Rectal smooth muscle tissue (tissue), 1 donor: Measurements from ENCODE around the gene MACC1.

Experiments used
- H3K27ac ChIP-seq: one replicate; pipeline ENCODE4 v1.7.0; 2013; ENCODE audit warnings: low read depth, low read length, inconsistent platforms
- H3K27me3 ChIP-seq: one replicate; pipeline ENCODE4 v1.7.0; 2013; ENCODE audit warnings: low read length; ENCODE audit not compliant: control insufficient read depth, insufficient read depth
- H3K36me3 ChIP-seq: one replicate; pipeline ENCODE4 v1.7.0; 2013; ENCODE audit warnings: low read length; ENCODE audit not compliant: control insufficient read depth, insufficient read depth
- H3K4me1 ChIP-seq: one replicate; pipeline ENCODE4 v1.7.0; 2013; ENCODE audit warnings: low read length; ENCODE audit not compliant: control insufficient read depth, insufficient read depth
- H3K4me3 ChIP-seq: one replicate; pipeline ENCODE4 v1.7.0; 2013; ENCODE audit warnings: low read length
- H3K9ac ChIP-seq: one replicate; pipeline ENCODE4 v1.7.0; 2013; ENCODE audit warnings: low read length

Gene MACC1

GRCh38 chr7:20238754-20239324, 21.7 kb upstream of the MACC1 start:
- no peak overlapping the region for H3K4me3 ChIP-seq
- no peak overlapping the region for H3K27ac ChIP-seq
- no peak overlapping the region for H3K9ac ChIP-seq
- H3K36me3 ChIP-seq = no peaks in the 10 kb centered on the region
- no peaks in the 10 kb centered on the region for H3K27me3 ChIP-seq
- H3K4me1 ChIP-seq = no peaks in the 10 kb centered on the region

GRCh38 chr7:20238194-20238753, 21.1 kb upstream of the MACC1 start:
- Histone ChIP-seq H3K36me3 (no peaks in the 10 kb centered on the region), H3K4me3 (no peak overlapping the region), H3K9ac (no peak overlapping the region), H3K4me1 (no peaks in the 10 kb centered on the region), H3K27me3 (no peaks in the 10 kb centered on the region), H3K27ac (no peak overlapping the region)

GRCh38 chr7:20237464-20238193, 20.4 kb upstream of the MACC1 start:
- Histone ChIP-seq H3K4me3 (no peak overlapping the region), H3K36me3 (no peaks in the 10 kb centered on the region), H3K27me3 (no peaks in the 10 kb centered on the region), H3K27ac (no peak overlapping the region), H3K9ac (no peak overlapping the region), H3K4me1 (no peaks in the 10 kb centered on the region)

- Histone ChIP-seq H3K9ac (no peak overlapping the region), H3K27ac (no peak overlapping the region), H3K4me3 (no peak overlapping the region), H3K27me3 (no peaks in the 10 kb centered on the region), H3K36me3 (no peaks in the 10 kb centered on the region), H3K4me1 (no peaks in the 10 kb centered on the region)
Observed at GRCh38 chr7:20236790-20237189, 19.6 kb upstream of the MACC1 start.

GRCh38 chr7:20236043-20236442, 18.9 kb upstream of the MACC1 start:
- Histone ChIP-seq H3K27ac (no peak overlapping the region), H3K27me3 (no peaks in the 10 kb centered on the region), H3K4me1 (no peaks in the 10 kb centered on the region), H3K36me3 (no peaks in the 10 kb centered on the region), H3K9ac (no peak overlapping the region), H3K4me3 (no peak overlapping the region)

GRCh38 chr7:20235288-20235687, 18.1 kb upstream of the MACC1 start:
- Histone ChIP-seq H3K36me3 (no peaks in the 10 kb centered on the region), H3K27ac (no peak overlapping the region), H3K9ac (no peak overlapping the region), H3K4me3 (no peak overlapping the region), H3K27me3 (no peaks in the 10 kb centered on the region), H3K4me1 (no peaks in the 10 kb centered on the region)

- no peaks in the 10 kb centered on the region for H3K4me1 ChIP-seq
- no peaks in the 10 kb centered on the region for H3K27me3 ChIP-seq
- no peak overlapping the region for H3K27ac ChIP-seq
- H3K9ac ChIP-seq = no peak overlapping the region
- no peak overlapping the region for H3K4me3 ChIP-seq
- no peaks in the 10 kb centered on the region for H3K36me3 ChIP-seq
Observed at GRCh38 chr7:20233362-20233761, 16.2 kb upstream of the MACC1 start.

GRCh38 chr7:20232848-20233247, 15.7 kb upstream of the MACC1 start:
- H3K27ac ChIP-seq = no peak overlapping the region
- no peak overlapping the region for H3K4me3 ChIP-seq
- no peak overlapping the region for H3K9ac ChIP-seq
- H3K4me1 ChIP-seq = no peaks in the 10 kb centered on the region
- H3K36me3 ChIP-seq = no peaks in the 10 kb centered on the region
- no peaks in the 10 kb centered on the region for H3K27me3 ChIP-seq

GRCh38 chr7:20229646-20230500, 12.7 kb upstream of the MACC1 start:
- no peaks in the 10 kb centered on the region for H3K4me1 ChIP-seq
- H3K36me3 ChIP-seq = no peaks in the 10 kb centered on the region
- no peak overlapping the region for H3K4me3 ChIP-seq
- no peaks in the 10 kb centered on the region for H3K27me3 ChIP-seq
- H3K27ac ChIP-seq = no peak overlapping the region
- no peak overlapping the region for H3K9ac ChIP-seq

GRCh38 chr7:20229081-20229480, 11.9 kb upstream of the MACC1 start:
- Histone ChIP-seq H3K9ac (no peak overlapping the region), H3K27ac (no peak overlapping the region), H3K27me3 (no peaks in the 10 kb centered on the region), H3K4me1 (no peaks in the 10 kb centered on the region), H3K36me3 (no peaks in the 10 kb centered on the region), H3K4me3 (no peak overlapping the region)

- no peaks in the 10 kb centered on the region for H3K4me1 ChIP-seq
- H3K9ac ChIP-seq = no peak overlapping the region
- H3K27ac ChIP-seq = no peak overlapping the region
- H3K4me3 ChIP-seq = no peak overlapping the region
- H3K36me3 ChIP-seq = no peaks in the 10 kb centered on the region
- no peaks in the 10 kb centered on the region for H3K27me3 ChIP-seq
Observed at GRCh38 chr7:20228654-20229053, 11.5 kb upstream of the MACC1 start.

GRCh38 chr7:20227291-20227795, 10.2 kb upstream of the MACC1 start:
- no peak overlapping the region for H3K27ac ChIP-seq
- H3K4me3 ChIP-seq = no peak overlapping the region
- H3K36me3 ChIP-seq = no peaks in the 10 kb centered on the region
- H3K9ac ChIP-seq = no peak overlapping the region
- H3K27me3 ChIP-seq = no peaks in the 10 kb centered on the region
- H3K4me1 ChIP-seq = no peaks in the 10 kb centered on the region
